CD4-positive, alpha-beta T cell treated with Interleukin-1 beta for 1 hour (primary cell): ENCODE measurements around the gene ZFAND6.

Experiments used
- DNase-seq, 2 donors: peaks; one replicate each; pipeline ENCODE4 v3.0.0-alpha.2; 2020 to 2022

Gene ZFAND6

DNA sequence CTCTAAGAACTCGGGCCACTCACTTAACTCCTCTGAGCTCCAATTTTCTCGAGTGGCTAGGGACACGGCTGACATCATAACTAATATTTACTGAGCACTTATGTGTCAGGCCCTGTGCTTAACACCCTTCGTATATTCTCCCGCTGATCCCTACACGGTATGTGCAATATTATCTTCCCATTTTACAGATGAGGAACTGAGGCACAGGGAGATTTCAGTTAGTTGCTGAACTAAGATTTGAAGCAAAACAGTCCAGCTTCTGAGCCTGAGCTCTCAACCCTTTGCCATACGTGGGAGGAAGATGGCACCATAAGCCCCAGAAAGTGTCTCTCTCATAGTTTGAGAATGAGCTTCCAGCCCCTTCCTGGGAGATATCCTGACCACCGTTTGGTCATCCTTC, 112.9 kb downstream of the ZFAND6 start:
- DNase-seq, result no peak

DNA sequence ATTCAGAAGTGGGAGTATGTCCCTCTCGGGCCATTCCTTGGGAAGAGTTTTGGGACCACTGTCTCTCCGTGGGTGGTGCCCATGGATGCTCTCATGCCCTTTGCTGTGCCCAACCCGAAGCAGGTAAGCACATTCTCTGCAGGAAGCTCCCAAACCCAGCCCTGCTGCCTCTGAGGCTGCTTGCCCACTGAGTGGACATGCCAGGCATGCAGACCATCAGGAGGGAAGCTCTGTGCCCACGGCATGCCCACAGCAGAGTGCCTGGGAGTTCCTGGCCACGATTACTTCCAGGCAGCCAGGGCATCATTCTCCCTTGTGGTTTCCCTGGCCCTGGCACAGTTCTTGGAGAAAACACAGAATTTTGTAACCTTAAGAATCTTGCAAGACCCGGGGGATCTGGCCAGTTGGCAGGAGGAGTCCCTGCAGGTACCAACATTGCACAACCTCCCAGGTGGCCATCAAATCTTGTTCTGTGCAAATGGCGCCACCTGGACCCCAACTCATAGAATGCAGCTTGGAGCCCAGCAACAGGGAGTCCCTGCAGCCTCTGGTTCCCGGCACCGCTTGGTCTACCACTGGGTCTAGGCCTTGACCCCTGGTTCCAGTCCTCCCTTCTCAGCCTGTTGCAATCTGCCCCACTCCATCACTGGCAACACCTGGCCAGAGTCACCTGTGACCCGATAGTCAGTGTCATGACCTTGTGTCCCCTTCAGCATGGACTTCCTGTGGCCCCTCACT, 113.7 kb downstream of the ZFAND6 start:
- DNase-seq, result peak; percentile 65 to 69

DNA sequence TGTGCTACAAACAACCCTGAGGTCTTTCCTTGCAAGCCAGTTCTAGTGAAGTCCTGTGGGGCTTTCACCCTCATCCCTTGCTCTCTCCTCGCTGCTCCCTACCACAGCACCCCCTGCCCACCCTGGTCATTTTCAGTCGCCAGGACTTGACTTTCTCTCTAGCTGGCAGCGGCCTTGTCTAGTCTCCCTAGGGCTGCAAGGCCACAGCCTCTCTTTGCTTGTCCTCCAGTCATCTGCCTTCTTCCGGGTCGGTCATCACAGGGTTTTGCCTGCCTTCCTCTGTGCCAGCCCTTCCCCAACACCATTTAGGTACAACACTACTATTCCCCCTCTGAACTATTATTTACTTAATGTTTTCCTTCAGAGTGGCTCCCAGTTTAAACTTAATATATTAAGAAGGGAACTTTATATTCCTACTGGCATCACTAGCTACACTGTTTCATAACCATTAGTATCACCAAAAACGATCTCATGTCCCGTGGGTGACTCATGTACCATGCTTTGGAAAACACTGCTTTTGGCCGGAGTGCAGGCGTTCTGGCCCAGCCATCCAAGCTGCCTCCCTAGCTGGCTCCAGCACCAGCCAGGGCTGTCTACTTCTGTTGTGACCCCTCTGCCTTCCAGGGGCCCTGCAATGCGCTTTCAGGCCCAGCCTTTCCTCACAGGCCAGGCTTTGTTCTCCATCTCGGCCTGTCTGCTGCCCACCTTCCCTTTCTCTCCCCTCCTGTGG, 114.7 kb downstream of the ZFAND6 start:
- no peak for DNase-seq

GRCh38 chr15:80175436-80175835, 116.0 kb downstream of the ZFAND6 start:
- DNase-seq, result no peak

DNA sequence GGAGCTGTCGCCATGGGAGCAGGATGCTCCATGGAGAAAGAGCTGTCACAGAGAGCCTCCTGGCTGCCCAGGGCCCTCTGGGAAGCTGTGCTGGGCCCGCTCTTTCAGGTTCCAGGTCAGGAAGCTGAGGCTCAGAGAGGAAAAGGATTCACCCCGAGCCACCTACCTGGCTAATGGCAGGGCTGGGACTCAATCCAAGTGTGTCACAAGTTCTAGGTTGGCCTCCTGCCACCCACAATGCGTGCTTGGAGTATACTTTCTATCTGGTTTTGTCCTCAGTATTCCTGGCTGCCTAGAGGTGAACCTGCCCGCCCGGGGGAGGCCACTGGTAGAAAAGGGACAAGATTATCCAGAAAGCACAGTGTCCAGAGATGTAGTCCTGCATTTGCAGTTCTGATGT, 117.0 kb downstream of the ZFAND6 start:
- no peak for DNase-seq

DNA sequence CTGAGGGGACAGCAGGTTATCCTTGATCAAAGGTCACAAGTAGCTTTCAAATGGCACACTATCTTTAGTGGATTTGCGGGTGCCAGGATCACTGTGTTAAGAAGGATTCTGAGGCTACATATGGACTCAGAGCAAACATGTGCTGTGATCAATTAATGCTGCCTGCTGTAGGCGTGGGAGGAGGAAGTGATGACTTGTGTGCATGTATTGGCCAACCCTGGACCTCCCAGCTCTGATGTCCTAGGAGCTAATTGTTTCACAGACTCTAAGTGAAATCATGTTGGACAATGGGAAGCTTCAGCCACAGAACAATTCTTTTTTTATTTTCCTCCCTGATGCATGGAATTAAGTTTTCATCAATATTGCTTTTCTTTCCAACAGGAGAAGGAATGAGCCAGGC, 117.7 kb downstream of the ZFAND6 start:
- DNase-seq, result no peak

GRCh38 chr15:80179025-80179759, 119.7 kb downstream of the ZFAND6 start:
- DNase-seq, result no peak

DNA sequence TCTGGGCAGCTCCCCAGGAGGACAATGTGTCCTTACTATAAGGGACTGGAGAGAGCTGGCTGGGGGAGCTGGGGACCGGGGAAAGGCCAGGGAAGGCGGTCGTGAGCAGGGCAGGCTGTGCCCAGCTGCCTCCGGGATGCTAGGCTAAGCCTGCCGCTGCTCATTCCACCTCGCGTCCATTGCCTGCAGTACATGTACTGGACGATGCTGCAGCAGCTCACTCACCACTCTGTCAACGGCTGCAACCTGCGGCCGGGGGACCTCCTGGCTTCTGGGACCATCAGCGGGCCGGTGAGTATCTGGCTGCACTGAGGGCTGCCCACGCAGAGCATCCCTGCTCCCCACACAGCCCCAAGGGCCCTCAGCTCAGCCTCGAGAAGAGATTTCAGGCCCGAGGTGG, 120.5 kb downstream of the ZFAND6 start:
- no peak for DNase-seq

- no peak for DNase-seq
Measured at GRCh38 chr15:80180468-80180867, 121.0 kb downstream of the ZFAND6 start.

- DNase-seq, result no peak
Measured at GRCh38 chr15:80180986-80181385, 121.5 kb downstream of the ZFAND6 start.

GRCh38 chr15:80182611-80183261, 123.3 kb downstream of the ZFAND6 start:
- no peak for DNase-seq

GRCh38 chr15:80183306-80183705, 123.8 kb downstream of the ZFAND6 start:
- DNase-seq, result no peak

GRCh38 chr15:80183886-80184285, 124.4 kb downstream of the ZFAND6 start:
- DNase-seq, result no peak

GRCh38 chr15:80184554-80184953, 125.1 kb downstream of the ZFAND6 start:
- no peak for DNase-seq

GRCh38 chr15:80185152-80185551, 125.7 kb downstream of the ZFAND6 start:
- no peak for DNase-seq

GRCh38 chr15:80186066-80186465, 126.6 kb downstream of the ZFAND6 start:
- DNase-seq, result no peak

- DNase-seq, result no peak
Measured at GRCh38 chr15:80186597-80186996, 127.1 kb downstream of the ZFAND6 start.
